HUDEP-2 (cell line): Measurements from ENCODE around the gene PAN3.
A peak's percentile ranks its signal among the peaks of the same experiment; 100 is the strongest.

Experiments used
- DNase-seq, 76 experiments: peaks; one replicate each; lab custom pipeline; 2025; ENCODE audit not compliant: unreplicated experiment in 76 of 76; lab: John Stamatoyannopoulos, UW

Gene PAN3

GRCh38 chr13:28204690-28205443 lies 66.5 kb downstream of the PAN3 start:
- DNase-seq: no peak

- DNase-seq: no peak
Measured at GRCh38 chr13:28218679-28219078, 80.3 kb downstream of the PAN3 start.

GRCh38 chr13:28219408-28220099 lies 81.2 kb downstream of the PAN3 start:
- no peak for DNase-seq

GRCh38 chr13:28220166-28220565 lies 81.8 kb downstream of the PAN3 start:
- peak in 5 of 76 experiments; percentile 8 to 28 (median 12) for DNase-seq

- no peak for DNase-seq
Measured at GRCh38 chr13:28229522-28230411, 91.4 kb downstream of the PAN3 start.

- no peak for DNase-seq
Measured at GRCh38 chr13:28231642-28232041, 93.3 kb downstream of the PAN3 start.

GRCh38 chr13:28237944-28238343 lies 99.6 kb downstream of the PAN3 start:
- DNase-seq: no peak

GRCh38 chr13:28239374-28239773 lies 101.0 kb downstream of the PAN3 start:
- DNase-seq: no peak

- no peak for DNase-seq
Measured at GRCh38 chr13:28245465-28245864, 107.1 kb downstream of the PAN3 start.

GRCh38 chr13:28246891-28247290 lies 108.5 kb downstream of the PAN3 start:
- no peak for DNase-seq

GRCh38 chr13:28248080-28248479 lies 109.7 kb downstream of the PAN3 start:
- DNase-seq: no peak

- no peak for DNase-seq
Measured at GRCh38 chr13:28250542-28250941, 112.2 kb downstream of the PAN3 start.

GRCh38 chr13:28251466-28251865 lies 113.1 kb downstream of the PAN3 start:
- no peak for DNase-seq

- DNase-seq: no peak
Measured at GRCh38 chr13:28252547-28252946, 114.2 kb downstream of the PAN3 start.

- no peak for DNase-seq
Measured at GRCh38 chr13:28257305-28257704, 119.0 kb downstream of the PAN3 start.

GRCh38 chr13:28258417-28258816 lies 120.1 kb downstream of the PAN3 start:
- no peak for DNase-seq

- DNase-seq: no peak
Measured at GRCh38 chr13:28267497-28267896, 129.2 kb downstream of the PAN3 start.

- DNase-seq: no peak
Measured at GRCh38 chr13:28268800-28269223, 130.5 kb downstream of the PAN3 start.

GRCh38 chr13:28271056-28271840 lies 132.9 kb downstream of the PAN3 start:
- no peak for DNase-seq

GRCh38 chr13:28273919-28274318 lies 135.6 kb downstream of the PAN3 start:
- peak in 2 of 76 experiments; percentile 0 to 7 for DNase-seq
